Astrocyte of the spinal cord (primary cell): Measurements from ENCODE around the gene GOLPH3L.

Experiments used
- DNase-seq: peaks from one replicate; pipeline ENCODE4 v3.0.0; 2011; ENCODE audit warnings: low read depth, low spot score
- H3K4me3 ChIP-seq: 2 replicates; pipeline ENCODE4 v1.5.1; 2011; ENCODE audit warnings: low read depth, mild to moderate bottlenecking, low read length, moderate library complexity
- in situ Hi-C: cut with HindIII; loops from 2 replicates; pipeline ENCODE4 v1.10.0; 2017; ENCODE audit warnings: low sequenced_read_pairs
- TF ChIP-seq, protein P1 (sequence below): IDR thresholded peaks from 2 replicates; pipeline ENCODE4 v1.5.1; 2012; ENCODE audit warnings: low read depth, mild to moderate bottlenecking, low read length, inconsistent platforms

The GOLPH3L gene

DNA sequence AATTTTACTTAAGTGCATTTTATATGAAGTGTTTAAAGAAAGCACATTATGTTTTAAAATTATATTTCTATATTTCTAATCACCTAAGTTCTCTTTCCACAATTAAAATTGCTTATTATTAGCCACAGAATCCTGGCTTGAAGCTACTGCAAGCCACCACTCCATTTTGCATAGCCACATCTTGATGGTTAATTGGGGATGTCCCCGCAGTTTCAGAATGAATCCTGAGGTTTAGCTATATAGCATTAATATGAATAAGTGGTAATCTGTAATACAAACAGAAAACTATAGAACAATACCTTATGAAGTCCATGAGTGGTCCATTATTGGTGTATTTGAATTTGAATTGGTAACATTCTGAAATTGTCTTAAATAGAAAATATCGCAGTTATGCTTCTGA is 11.6 kb upstream of the GOLPH3L start:
- TF ChIP-seq, protein P1, sequence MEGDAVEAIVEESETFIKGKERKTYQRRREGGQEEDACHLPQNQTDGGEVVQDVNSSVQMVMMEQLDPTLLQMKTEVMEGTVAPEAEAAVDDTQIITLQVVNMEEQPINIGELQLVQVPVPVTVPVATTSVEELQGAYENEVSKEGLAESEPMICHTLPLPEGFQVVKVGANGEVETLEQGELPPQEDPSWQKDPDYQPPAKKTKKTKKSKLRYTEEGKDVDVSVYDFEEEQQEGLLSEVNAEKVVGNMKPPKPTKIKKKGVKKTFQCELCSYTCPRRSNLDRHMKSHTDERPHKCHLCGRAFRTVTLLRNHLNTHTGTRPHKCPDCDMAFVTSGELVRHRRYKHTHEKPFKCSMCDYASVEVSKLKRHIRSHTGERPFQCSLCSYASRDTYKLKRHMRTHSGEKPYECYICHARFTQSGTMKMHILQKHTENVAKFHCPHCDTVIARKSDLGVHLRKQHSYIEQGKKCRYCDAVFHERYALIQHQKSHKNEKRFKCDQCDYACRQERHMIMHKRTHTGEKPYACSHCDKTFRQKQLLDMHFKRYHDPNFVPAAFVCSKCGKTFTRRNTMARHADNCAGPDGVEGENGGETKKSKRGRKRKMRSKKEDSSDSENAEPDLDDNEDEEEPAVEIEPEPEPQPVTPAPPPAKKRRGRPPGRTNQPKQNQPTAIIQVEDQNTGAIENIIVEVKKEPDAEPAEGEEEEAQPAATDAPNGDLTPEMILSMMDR: no peak
- no peak for DNase-seq
- no peak overlapping the region for H3K4me3 ChIP-seq
- in situ Hi-C loops: no loop called here

DNA sequence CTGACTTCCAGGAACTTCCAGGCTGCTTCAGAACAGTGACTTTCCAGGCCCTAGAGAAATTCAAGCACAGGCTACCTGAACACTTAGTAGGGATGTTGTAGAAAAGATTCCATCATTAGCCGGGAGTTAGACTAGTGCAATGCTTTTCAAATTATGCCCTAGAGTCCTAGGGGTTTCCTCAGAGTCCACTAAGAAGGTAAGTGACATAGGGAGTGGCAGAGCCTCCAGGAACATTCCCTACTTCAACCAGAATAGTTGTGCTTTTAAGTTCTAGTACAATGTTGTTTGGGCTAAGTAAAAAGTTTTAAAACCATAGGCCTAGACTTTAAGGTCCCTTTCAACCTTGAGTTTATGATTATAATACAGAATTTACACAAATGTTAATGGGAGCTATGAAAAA is 9.1 kb upstream of the GOLPH3L start:
- no peak overlapping the region for H3K4me3 ChIP-seq
- no peak for DNase-seq
- TF ChIP-seq, protein P1: no peak
- in situ Hi-C loops: no loop called here

DNA sequence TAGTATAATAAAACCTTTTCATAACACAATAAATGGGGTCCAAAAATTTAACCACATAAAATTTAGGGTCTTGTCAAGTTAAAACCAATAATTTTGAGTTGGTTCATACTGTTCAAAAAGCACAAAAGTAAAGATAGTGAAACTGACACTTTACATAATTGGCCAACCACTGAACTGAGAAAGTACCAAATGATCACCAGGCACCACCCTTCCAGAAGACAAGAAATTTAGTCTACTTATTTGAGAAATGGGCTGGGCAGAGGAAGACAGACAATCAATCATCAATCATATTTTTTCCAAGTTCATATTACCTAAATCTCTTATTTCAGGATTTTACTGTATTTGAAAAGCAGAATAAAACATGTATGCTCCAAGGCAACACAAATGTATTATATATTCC is 6.5 kb upstream of the GOLPH3L start:
- in situ Hi-C loops: no loop called here
- TF ChIP-seq, protein P1: no peak
- no peak for DNase-seq
- no peak overlapping the region for H3K4me3 ChIP-seq

GRCh38 chr1:150696590-150696989 is 364 bp downstream of the GOLPH3L start:
- TF ChIP-seq, protein P1: no peak
- no peak for DNase-seq
- in situ Hi-C loops: no loop called here
- H3K4me3 ChIP-seq: peak overlapping the region; percentile 85

GRCh38 chr1:150696162-150696561 is 792 bp downstream of the GOLPH3L start:
- no peak for DNase-seq
- in situ Hi-C loops: no loop called here
- TF ChIP-seq, protein P1: no peak
- peak overlapping the region; percentile 85 for H3K4me3 ChIP-seq

DNA sequence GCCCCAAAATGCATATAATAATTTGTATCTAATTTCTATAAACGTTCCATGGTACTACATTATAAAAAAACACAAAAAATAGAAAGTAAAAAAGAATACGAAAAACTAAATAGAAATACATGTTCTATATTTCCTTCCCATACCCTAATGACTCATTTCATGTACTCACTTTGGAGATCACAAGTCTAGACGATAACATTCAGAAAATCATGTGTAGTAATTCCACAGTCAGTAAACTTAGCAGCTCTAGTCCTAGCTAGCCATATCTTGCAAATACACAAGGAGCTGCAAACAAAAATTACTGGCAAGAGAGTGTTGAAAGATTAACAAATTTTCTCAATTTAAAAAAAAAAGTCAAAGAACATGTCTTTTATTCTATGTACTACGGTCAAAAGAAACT is 1.4 kb downstream of the GOLPH3L start:
- in situ Hi-C loops: no loop called here
- TF ChIP-seq, protein P1: no peak
- no peak overlapping the region for H3K4me3 ChIP-seq
- DNase-seq: no peak

DNA sequence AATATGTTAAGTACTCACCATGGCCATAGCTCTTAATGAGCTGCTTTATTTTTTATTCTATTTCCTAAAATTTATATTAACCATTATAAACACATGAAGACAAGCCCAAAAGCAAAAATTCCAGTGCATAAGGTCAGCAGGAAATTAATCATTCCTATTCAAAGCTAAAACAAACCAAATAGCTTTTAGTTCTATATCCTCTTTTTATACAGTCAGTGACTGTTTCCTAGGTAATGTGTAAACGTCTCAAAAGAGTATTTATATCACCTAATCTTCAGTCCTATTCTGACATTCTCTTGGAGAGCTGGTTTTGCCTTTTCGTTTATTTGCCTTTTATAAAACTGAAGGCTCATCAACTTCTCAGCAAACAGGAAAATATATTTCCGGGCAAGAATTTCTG is 4.2 kb downstream of the GOLPH3L start:
- no peak for DNase-seq
- H3K4me3 ChIP-seq: no peak overlapping the region
- TF ChIP-seq, protein P1: no peak
- in situ Hi-C loops: no loop called here
